Heart left ventricle (tissue), 16 donors: ENCODE results near the gene VPREB1. TPM values are rescaled to one million over a fixed set of nuclear protein-coding genes. Genes with fewer than 3 reads are reported as not detected.
"Not testable (repeated sequence)": the region's sequence is repeated elsewhere in the genome, so short reads cannot be mapped to it uniquely, and the experiment has no call there.

Experiments used
- ATAC-seq, 4 donors: fragments of 200-7000 bp; cut with Tn5 transposase; one replicate each; pipeline ENCODE4 v1.9.1; 2020 to 2022; ENCODE audit warnings: moderate library complexity in 4 of 4, mild to moderate bottlenecking in 3 of 4, moderate number of reproducible peaks in 1 of 4
- DNase-seq, 5 donors: peaks; one replicate each; pipeline ENCODE4 v3.0.0-alpha.2; 2020
- H3K27ac ChIP-seq, 12 donors: fragments of 200-600 bp; sonication (generic) in 4 of 12; one replicate each; pipeline versions ENCODE4 v1.5.0 to v1.8.0; 2016 to 2022; ENCODE audit warnings: mild to moderate bottlenecking in 2 of 12
- H3K27me3 ChIP-seq, 9 donors: fragments of 200-600 bp; sonication (generic) in 2 of 9; one replicate each; pipeline versions ENCODE4 v1.5.1 to v1.8.0; 2016 to 2022; ENCODE audit warnings: mild to moderate bottlenecking in 3 of 9
- H3K36me3 ChIP-seq, 9 donors: fragments of 200-600 bp; sonication (generic) in 2 of 9; one replicate each; pipeline versions ENCODE4 v1.5.0 to v1.8.0; 2018 to 2022; ENCODE audit warnings: mild to moderate bottlenecking in 2 of 9
- H3K4me1 ChIP-seq, 12 donors: fragments of 200-600 bp; sonication (generic) in 4 of 12; one replicate each; pipeline versions ENCODE4 v1.5.0 to v1.8.0; 2016 to 2022; ENCODE audit warnings: mild to moderate bottlenecking in 3 of 12
- H3K4me3 ChIP-seq, 12 donors: fragments of 200-600 bp; sonication (generic) in 4 of 12; one replicate each; pipeline versions ENCODE4 v1.5.0 to v1.8.0; 2017 to 2022; ENCODE audit warnings: mild to moderate bottlenecking in 9 of 12, moderate library complexity in 4 of 12
- H3K9me3 ChIP-seq, 12 donors: fragments of 200-600 bp; sonication (generic) in 4 of 12; one replicate each; pipeline versions ENCODE4 v1.5.0 to v1.8.0; 2016 to 2022; ENCODE audit warnings: mild to moderate bottlenecking in 1 of 12
- WGBS, 4 donors: extraction: QIAGEN DNeasy Blood & Tissue Kit in 2 of 4; methylation state at CpG; one replicate each; pipeline versions ENCODE4 v1.1.5 to v1.1.7; 2013 to 2018; 5-methylcytosine and 5-hydroxymethylcytosine counted together
- intact Hi-C, 10 donors: fragments of 100-400 bp; cut with DNase I; formaldehyde crosslinking; loops; one replicate each; pipeline versions ENCODE4 v1.11.1 to v1.14.2; 2022
- polyA plus RNA-seq, 2 donors: library from polyadenylated mRNA; stranded (reverse); fragments of 200-250 nt; gene quantifications; one replicate each; pipeline ENCODE4 v1.2.3, GENCODE V29; 2013
- total RNA-seq, 9 donors: library from RNA; depleted of rRNA in 2 of 9; stranded (reverse); fragments of >200 nt in 2 of 9; fragmentation: NEBNext Ultra II Directional in 3 of 9; extraction: Animal tissue kit (Norgen Biotek cat#: 25700) in 3 of 9; gene quantifications; one replicate each; pipeline versions ENCODE4 v1.1.0 to v1.2.4, GENCODE V29; 2016 to 2023
- donor health status: ischemic (EF 13 %, LVEDD 7.1; RV severe dilation, severe dysfunction).
- donor health status: healthy with polysubstance abuse.
- donor health status: DM: no; HTN: yes; CAD: no.
- donor health status: DM: no; HTN: no; CAD: no.
- donor health status: ischemic (EF 25% LVEDD 6.9; RV normal size, moderate dysfunction).
- donor health status: ischemic (EF 25% LVEDD 5.7; RV mildly dilated, moderate dysfunction).
- donor health status: healthy.
- donor health status: DM: yes; HTN: yes; CAD: no.
- donor health status: ischemic (EF 35%, LVEDD 5.7; RV mildly dilated, moderate dysfunction).
- donor health status: nonischemic (EF 11% LVEDD 7.7; RV severe dilation, severe dysfunction).
- donor health status: DM: yes; HTN: yes; CAD: no.
- donor health status: PGD.
- donor health status: ischemic (EF 29% LVEDD 5.4; RV normal size, mild dysfunction).
- donor health status: nonischemic (EF 23%, LVEDD 6.1; RV moderate dilation, normal function).

Gene VPREB1
- total and polyA plus RNA-seq, 11 donors = not detected

DNA sequence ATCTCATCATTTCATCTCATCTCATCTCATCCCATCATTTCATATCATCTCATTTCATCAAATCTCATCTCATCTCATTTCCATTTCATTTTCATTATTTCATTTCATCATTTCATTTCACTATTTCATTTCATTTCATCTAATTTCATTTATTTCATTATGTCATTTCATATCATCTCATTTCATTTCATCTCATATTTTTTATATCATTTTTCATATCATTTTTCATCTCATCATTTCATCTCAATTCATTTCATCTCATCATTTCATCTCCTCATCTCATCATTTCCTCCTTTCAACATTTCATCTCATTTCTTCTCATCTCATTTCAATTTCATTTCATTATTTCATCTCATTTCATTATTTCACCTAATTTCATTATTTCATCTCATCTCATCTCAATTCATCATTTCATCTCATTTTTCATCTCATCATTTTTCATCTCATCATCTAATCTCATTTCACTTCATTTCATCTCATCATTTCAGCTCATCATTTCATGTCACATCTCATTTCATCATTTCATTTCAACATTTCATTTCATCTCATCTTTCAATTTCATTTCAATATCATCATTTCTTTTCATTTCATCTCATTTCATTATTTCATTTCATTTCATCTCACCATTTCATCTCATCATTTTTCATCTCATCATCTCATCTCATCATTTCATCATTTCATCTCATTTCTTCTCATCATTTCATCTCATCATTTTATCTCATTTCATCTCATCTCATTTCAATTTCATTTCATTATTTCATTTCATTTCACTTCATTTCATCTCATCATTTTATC is 40.6 kb downstream of the VPREB1 start:
- H3K4me3 ChIP-seq, H3K36me3 ChIP-seq, H3K9me3 ChIP-seq, H3K27ac ChIP-seq, ATAC-seq, H3K4me1 ChIP-seq, intact Hi-C loops, DNase-seq, H3K27me3 ChIP-seq: not testable (repeated sequence)

DNA sequence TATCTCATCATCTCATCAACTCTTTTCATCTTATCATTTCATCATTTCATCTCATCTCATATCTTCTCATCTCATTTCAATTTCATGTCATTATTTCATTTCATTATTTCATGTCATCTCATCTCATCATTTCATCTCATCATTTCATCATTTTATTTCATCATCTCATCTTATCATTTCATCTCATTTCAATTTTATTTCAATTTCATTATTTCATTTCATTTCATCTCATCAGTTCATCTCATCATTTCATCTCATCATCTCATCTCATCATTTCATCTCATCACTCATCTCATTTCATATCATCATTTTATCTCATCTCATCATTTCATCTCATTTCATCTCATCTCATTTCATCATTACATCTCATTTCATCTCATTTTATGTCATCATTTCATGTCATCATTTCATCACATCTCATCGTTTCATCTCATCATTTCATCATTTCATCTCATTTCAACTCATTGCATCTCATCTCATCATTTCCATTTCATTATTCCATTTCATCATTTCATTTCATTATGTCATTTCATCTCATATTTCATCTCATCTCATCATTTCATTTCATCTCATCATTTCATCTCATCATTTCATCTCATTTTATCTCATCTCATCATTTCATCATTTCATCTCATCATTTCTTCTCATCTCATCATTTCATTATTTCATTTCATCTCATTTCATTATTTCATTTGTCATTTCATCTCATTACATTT is 42.0 kb downstream of the VPREB1 start:
- ATAC-seq, DNase-seq, H3K4me3 ChIP-seq, H3K36me3 ChIP-seq, H3K4me1 ChIP-seq, H3K27ac ChIP-seq, intact Hi-C loops, H3K9me3 ChIP-seq, H3K27me3 ChIP-seq: not testable (repeated sequence)
- WGBS, 4 donors = 93 to 96% (median 95%) methylated on average over 1 of the region's 1 CpG; no CpG with 5 or more reads in 1 of the 4 donors

DNA sequence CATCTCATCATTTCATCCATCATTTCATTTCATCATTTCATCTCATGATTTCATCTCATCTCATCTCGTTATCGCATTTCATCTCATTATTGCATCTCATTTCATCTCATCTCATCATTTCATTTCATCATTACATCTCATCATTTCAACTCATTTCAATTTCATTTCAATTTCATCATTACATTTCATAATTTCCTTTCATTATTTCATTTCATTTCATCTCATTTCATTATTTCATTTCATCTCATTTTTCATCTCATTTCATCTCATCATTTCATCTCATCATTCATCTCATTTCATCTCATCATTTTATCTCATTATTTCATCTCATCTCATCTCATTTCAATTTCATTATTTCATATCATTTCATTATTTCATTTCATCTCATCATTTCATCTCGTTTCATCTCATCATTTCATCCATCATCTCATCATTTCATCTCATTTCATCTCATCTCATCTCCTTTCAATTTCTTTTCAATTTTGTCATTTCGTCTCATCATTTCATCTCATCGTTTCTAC is 42.6 kb downstream of the VPREB1 start:
- H3K36me3 ChIP-seq, H3K27me3 ChIP-seq, ATAC-seq, H3K4me3 ChIP-seq, H3K4me1 ChIP-seq, H3K27ac ChIP-seq, DNase-seq, intact Hi-C loops, H3K9me3 ChIP-seq: not testable (repeated sequence)
- 95 to 97% (median 97%) methylated on average over 5 of the region's 5 CpGs for WGBS, 4 donors

DNA sequence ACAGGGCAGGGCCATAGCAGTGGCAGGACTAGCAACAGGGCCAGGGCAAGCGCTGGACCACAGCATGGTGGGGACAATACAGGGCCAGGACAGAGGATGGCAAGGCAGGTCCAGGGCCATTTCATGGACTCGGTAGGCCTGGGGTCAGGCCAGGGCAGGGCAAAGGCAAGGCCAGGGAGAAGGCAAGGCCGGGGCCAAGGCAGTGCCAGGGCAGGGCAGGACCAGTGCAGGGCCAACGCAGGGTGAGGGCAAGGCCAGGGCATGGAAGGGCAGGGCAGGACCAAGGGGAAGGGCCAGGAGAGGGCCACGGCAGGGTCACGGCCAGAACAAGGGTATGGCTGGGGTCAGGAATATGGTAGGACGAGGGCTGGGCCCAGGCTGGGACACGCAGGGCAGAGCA is 45.1 kb downstream of the VPREB1 start:
- 90 to 100% (median 98%) methylated on average over 2 to 8 of the region's 8 CpGs for WGBS, 4 donors
- H3K27ac ChIP-seq, H3K4me3 ChIP-seq, H3K4me1 ChIP-seq, H3K9me3 ChIP-seq, intact Hi-C loops, ATAC-seq, H3K27me3 ChIP-seq, H3K36me3 ChIP-seq, DNase-seq: not testable (repeated sequence)

DNA sequence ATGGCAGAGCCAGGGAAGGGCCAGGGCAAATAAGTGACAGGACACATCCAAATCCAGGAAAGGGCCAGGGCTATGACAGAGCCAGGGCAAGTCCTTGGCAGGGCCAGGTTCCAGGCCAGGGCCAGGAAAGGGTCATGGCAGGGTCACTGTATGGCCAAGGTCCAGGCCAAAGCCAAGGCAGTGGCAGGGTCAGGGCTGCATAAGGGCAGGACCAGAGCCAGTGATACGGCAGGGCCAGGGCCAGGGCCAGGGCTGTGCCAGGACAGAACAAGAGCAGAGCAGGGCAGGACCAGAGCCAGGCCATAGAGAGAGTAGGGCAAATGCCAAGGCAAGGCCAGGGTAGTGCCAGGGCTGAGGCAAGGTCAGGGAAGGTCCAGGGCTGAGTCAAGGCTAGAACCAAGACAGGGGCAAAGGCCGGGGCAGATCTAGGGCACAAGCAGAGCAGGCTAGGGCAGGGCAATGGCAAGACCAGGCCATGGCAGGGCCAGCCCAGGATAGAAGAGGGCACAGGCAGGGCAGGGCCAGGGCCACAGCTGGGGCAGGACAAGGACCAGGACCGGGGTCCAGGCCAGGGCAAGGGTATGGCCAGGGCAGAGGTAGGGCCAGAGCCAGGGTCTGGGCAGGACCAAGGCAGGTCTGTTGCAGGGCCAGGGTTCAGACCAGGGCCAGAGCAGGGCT is 46.7 kb downstream of the VPREB1 start:
- H3K36me3 ChIP-seq, H3K4me3 ChIP-seq, H3K27me3 ChIP-seq, H3K9me3 ChIP-seq, ATAC-seq, DNase-seq, H3K4me1 ChIP-seq, intact Hi-C loops: not testable (repeated sequence)
- H3K27ac ChIP-seq = peak overlapping the region in 2 of 12 donors; percentile 30 to 39
- 81 to 100% (median 86%) methylated on average over 2 to 3 of the region's 3 CpGs for WGBS, 4 donors

DNA sequence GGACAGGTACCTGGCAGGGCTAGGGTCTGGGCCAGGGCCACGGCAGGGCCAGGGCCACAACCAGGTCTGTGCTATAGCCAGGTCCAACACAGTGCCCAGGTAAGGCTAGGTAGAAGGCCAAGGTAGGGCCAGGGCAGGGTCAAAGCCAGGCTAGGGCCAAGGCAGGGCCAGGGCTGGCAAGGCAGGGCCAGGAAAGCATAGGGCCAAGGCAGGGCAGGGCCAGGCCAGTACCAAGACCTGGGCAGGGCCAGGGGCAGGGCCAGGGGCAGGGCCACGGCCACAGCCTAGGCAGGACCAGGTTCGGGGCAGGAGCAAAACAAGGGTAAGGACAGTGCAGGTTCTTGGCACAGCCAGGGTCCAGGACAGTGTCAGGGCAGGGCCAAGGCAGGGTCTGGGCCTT is 48.1 kb downstream of the VPREB1 start:
- DNase-seq = peak in 1 of 5 donors; percentile 42
- 82 to 97% (median 93%) methylated on average over 3 of the region's 3 CpGs for WGBS, 4 donors

DNA sequence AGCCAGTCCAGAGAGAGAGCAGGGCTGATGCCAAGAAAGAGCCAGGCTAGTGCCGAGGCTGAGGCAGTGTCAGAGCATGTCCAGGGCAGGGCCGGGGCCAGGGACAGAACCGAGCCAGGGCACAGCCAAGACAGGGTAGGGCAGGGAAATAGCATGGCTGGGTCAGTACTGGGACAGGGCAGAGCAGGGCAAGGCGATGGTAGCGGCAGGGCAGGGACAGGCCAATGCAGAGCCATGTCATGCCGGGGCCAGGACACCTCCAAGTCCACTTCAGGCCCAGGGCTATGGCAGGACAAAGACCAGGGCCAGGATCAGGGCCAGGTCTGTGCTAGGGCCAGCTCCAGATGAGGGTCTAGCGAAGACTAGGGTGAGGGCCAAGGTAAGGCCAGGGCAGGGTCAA is 48.9 kb downstream of the VPREB1 start:
- H3K9me3 ChIP-seq, intact Hi-C loops, H3K4me3 ChIP-seq, ATAC-seq, H3K27me3 ChIP-seq, H3K27ac ChIP-seq, H3K4me1 ChIP-seq, H3K36me3 ChIP-seq: not testable (repeated sequence)
- peak in 1 of 5 donors; percentile 59 for DNase-seq
- WGBS, 4 donors = 91 to 97% (median 95%) methylated on average over 6 to 7 of the region's 7 CpGs

More for the DNA sequence above, 48.1 kb downstream of the VPREB1 start:
- H3K27ac ChIP-seq, H3K27me3 ChIP-seq, H3K36me3 ChIP-seq, H3K9me3 ChIP-seq, ATAC-seq, intact Hi-C loops, H3K4me3 ChIP-seq, H3K4me1 ChIP-seq: not testable (repeated sequence)

DNA sequence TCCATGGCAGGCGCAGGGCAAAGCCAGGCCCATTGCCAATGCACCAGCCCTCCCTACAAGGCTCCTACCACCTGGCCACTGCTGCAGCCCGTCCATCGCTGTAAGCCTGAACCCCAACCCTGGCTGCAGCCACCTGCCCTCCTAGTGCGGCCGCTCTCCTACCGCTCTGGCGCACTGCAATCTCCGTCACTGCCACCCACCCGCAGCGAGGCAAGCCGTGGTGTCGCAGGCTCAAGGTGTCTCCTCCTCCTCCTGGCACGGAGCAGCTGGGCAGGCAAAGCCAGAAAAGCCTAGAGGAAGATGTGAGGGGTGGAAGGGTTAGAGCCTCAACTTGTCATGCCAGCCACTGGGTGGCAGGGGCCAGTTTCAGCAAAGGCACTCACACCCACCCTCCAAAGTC is 50.1 kb downstream of the VPREB1 start:
- peak in 1 of 5 donors; percentile 64 for DNase-seq
- H3K36me3 ChIP-seq, H3K27ac ChIP-seq, ATAC-seq, intact Hi-C loops, H3K4me1 ChIP-seq, H3K4me3 ChIP-seq, H3K27me3 ChIP-seq, H3K9me3 ChIP-seq: not testable (repeated sequence)
- 95 to 98% (median 97%) methylated on average over 11 to 13 of the region's 13 CpGs for WGBS, 4 donors
